ENCODE measurements around the gene GC.
A peak's percentile ranks its signal among the peaks of the same experiment; 100 is the strongest.
"Not testable (repeated sequence)": the region's sequence is repeated elsewhere in the genome, so short reads cannot be mapped to it uniquely, and the experiment has no call there.

GC gene

GRCh38 chr4:71768123-71768522 lies 15.8 kb downstream of the GC start:
- DNase-seq (ENCODE audit: low spot score): no peak

GRCh38 chr4:71765821-71766383 lies 18.0 kb downstream of the GC start:
- DNase-seq (ENCODE audit: low spot score): no peak

DNA sequence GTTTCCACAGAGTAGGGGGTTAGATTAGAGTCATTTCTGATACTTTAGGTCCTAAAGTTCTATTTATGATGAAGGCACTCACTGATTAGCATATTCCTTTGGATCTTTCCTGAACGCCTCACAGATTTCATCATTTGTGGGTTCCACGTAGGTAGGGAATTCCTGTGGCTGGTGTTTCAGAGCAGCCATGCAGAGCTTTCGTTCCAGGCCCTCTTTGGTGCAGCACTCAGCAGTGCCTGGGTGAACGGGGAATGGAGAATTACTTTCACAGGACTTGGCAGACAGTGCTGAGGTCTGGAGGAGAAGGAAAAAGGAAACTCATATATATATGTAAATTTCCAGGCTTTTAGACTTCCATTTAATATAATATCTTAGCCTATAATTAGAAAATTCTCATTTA lies 18.5 kb downstream of the GC start:
- no peak for DNase-seq (ENCODE audit: low spot score)

DNA sequence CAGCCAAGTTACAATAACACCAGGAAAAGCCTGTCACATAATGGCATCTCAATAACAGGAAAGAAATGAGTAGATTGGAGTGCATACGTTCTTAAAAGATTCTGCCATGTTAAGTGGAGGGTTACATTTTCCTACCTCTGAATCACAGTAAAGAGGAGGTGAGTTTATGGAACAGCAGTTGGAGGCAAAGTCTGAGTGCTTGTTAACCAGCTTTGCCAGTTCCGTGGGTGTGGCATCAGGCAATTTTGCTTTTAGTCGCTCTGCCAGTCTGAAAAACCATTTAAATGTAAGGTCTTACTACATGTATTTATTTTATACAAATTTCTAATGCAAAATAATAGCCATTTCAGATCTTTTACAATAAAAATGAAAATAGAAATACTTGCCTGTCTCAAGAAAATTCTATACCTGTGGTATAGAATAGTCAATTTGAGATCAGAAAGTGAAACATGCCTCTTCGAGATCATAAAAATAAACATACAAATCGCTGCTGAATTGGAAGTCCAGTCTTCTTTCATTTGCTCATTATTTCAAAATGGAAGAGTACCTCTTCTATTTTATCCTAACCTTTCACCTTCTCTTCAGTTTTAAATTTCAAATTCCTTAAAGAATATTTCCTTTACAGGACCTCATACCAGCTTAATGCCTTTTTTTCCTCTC lies 31.4 kb downstream of the GC start:
- no peak for DNase-seq (ENCODE audit: low spot score)

GRCh38 chr4:71749008-71749594 lies 34.8 kb downstream of the GC start:
- DNase-seq (ENCODE audit: low spot score): no peak

GRCh38 chr4:71746379-71746778 lies 37.5 kb downstream of the GC start:
- no peak for DNase-seq (ENCODE audit: low spot score)

DNA sequence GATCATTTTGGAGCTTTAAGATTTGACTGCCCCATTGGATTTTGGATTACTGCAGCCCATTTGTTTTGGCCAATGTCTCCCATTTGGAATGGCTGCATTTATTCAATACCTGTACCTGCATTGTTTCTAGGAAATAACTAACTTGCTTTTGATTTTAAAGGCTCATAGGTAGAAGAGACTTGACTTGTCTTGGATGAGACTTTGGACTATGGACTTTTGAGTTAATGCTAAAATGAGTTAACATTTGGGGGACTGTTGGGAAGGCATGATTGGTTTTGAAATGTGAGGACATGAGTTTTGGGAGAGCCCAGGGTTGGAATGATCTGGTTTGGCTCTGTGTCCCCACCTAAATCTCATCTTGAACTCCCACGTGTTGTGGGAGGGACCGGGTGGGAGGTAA lies 45.1 kb downstream of the GC start:
- not testable (repeated sequence) for DNase-seq (ENCODE audit: low spot score)

DNA sequence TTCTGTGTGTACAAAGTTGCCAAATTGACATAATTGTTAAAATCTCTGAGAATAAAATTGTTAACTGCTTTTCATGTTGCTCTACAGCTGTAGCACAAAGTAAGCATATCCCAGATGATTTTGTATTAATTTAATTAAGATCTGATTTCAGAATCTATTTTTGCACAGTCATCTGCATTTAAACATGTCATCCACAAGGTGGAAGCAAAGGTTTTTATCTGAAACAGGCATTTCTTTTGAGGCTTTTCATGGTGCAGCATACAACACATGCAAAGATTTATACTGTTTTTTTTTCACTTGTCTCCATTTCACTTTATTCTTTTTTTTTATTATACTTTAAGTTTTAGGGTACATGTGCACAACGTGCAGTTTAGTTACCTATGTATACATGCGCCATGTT lies 51.2 kb downstream of the GC start:
- no peak for DNase-seq (ENCODE audit: low spot score)

DNA sequence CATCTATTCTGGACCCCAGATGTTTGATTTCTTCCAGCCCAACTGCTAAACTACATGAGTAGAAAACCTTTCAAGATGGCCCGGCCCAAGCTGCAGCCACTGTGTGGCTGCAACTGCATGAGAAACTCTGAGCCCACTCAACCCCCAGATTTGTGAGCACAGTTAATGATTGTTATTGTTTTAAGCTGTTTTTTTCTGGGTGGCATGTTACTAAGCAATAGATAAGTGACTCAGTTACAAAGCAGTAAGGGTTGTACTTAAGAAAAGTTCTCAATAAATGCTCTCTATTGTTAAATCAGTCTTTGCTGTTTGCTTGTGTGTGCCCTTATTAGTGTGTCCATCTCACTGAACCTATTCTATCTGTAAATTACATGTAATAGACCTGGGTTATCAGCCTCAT lies 51.8 kb downstream of the GC start:
- DNase-seq (ENCODE audit: low spot score): no peak

DNA sequence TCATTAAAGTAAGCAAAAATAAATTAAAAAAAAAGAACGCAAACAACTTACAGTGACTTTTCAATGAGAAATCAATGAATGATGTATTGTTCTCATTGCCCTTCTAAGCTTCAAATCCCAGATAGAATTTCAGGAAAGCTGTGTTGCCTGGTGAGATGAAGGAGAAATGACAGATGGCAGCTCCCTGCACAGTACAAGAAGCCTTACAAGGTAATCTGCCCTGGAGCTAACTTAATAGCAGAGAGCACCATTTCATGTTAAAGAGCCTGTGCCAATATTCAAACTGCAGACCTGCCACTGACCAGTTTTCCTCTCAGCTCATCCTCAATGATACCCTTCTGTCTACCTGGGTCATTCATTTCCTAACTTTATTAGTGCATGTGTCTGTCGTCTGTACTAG lies 54.0 kb downstream of the GC start:
- DNase-seq (ENCODE audit: low spot score): no peak

- peak; percentile 23 for DNase-seq (ENCODE audit: low spot score)
These were observed 70.2 kb downstream of the GC start for GRCh38 chr4:71713611-71714203.

GRCh38 chr4:71711985-71712348 lies 71.9 kb downstream of the GC start:
- DNase-seq (ENCODE audit: low spot score): no peak

DNA sequence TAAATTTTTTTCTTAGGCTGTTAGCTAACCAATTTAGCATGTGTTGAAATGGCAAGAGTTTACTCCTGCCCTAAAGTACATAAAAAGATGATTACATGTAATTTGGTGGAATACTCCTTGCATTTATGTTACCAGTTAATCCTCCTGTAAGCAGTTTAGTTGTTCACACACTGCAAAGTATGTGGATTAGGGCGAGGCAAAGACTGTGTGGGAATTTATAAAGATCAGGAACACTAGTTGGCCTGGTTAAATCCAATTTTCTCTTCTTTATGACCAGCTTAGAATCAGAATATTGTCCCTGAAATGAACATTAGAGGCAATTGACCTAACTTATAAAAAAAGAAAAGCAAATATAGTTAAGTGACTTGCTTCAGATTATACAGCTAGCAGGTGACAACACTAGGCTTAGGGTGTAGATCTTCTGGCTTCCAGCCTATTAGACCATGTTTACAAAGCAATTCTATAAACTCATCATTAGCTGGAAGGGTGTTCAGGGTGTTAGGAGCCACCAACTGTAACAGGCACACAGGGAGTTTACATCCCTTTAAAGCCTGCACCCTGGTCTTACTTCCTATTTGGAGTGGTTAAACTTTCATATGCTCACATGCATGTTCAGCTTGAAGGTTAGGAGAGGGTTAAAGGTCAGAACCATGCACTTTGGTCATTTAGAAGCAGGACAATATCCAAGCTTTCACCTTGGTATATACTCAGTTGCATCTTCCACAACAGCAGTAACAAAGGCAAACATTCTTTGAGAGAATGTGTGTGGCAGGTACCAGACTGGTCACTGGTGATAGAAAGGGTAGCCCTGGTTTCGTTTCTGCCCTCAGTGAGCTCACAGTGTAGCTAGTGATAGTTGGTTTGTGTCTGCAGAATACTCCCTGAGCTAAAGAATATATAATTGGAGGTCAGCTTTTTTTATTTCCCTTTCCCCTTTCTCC lies 72.6 kb downstream of the GC start:
- DNase-seq (ENCODE audit: low spot score): no peak

- DNase-seq (ENCODE audit: low spot score): no peak
These were observed 73.9 kb downstream of the GC start for GRCh38 chr4:71709961-71710360.

GRCh38 chr4:71698141-71698540 lies 85.7 kb downstream of the GC start:
- no peak for DNase-seq (ENCODE audit: low spot score)

GRCh38 chr4:71697031-71697430 lies 86.8 kb downstream of the GC start:
- DNase-seq (ENCODE audit: low spot score): no peak

GRCh38 chr4:71694961-71695360 lies 88.9 kb downstream of the GC start:
- DNase-seq (ENCODE audit: low spot score): no peak

DNA sequence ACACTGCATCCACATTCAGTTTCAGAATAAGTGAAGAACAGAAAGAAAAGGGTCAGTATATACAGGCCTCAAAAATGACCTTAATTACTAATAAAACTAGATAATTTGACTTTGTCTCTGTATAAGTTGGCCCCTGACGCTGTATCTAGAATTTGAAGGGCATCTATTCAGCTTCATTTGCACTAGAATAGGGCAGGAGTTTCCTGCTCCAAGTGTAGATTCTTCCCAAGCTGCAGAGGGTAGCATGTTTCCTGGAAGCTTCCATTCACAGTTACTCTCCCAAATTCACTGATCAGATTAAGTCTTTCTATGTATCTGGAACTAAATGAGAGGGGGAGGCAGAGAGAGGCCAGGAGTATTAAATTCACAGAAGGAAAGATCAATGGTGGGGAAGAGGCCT lies 90.9 kb downstream of the GC start:
- no peak for DNase-seq (ENCODE audit: low spot score)

GRCh38 chr4:71692198-71692597 lies 91.7 kb downstream of the GC start:
- no peak for DNase-seq (ENCODE audit: low spot score)

Measured in CD4-positive, alpha-beta T cell treated with Interleukin-15 for 4 hours (primary cell).